Stimulated activated CD4-positive, alpha-beta T cell treated with anti-CD3 and anti-CD28 coated beads, TNF-alpha, amount 100 ng/mL, for 4 hours (primary cell): Measurements from ENCODE around the gene AQP6.
"Not testable (repeated sequence)": the region's sequence is repeated elsewhere in the genome, so short reads cannot be mapped to it uniquely, and the experiment has no call there.

Experiments used
- DNase-seq, 3 experiments: peaks; one replicate each; pipeline ENCODE4 v3.0.0-alpha.2; 2020; ENCODE audit warnings: low read depth in 3 of 3

AQP6 gene

DNA sequence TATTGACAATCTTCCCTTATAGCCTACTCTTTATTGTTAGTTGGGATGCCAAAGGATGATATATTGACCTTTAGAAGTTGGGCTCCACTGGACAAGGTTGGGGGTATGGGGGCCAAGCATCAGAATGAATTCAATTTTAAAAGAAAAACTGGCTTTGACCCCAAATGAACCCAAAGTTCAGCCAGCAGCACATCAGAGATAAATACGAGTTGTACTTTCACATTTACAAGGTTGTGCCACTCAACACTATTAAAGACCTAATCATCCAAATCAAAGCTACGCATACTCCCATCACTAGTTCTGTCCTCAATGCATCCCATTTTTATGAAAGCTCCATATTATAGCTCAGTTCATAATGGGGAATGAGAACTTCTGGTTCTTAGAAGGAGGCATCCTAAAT is 16.7 kb downstream of the AQP6 start:
- not testable (repeated sequence) for DNase-seq

DNA sequence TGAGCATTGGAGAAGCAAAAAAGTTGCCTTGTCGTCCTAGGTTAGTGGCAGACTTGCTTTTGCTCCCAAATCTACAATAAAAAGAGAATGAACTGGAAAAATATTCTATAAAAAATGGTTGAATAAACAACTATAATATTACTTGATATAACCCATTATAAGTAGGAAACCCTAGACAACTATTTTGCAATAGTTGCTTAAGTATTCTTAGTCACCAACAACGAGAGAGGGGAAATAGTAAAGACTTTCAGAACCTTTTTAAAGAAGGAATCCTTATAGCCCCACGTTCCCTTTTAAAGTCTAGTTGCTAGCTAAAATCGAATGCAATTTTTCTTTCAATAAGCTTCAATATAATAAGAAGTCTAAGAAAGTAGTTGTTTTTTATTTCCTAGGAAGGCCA is 17.5 kb downstream of the AQP6 start:
- DNase-seq, result no peak

DNA sequence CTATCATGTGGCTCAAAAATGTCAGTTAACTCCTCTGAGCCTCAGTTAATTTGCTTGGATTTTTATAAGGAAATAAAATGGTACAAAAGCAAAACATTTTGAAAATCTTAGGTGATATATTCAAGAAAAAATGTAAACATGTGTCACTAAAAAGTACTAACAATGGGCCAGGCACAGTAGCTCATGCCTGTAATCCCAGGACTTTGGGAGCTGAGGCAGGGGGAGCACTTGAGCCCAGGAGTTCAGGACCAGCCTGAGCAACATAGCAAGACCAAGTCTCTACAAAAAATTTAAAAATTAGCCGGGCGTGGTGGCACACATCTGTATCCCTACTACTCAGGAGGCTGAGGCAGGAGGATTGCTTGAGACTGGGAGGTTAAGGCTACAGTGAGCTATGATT is 25.7 kb downstream of the AQP6 start:
- no peak for DNase-seq

DNA sequence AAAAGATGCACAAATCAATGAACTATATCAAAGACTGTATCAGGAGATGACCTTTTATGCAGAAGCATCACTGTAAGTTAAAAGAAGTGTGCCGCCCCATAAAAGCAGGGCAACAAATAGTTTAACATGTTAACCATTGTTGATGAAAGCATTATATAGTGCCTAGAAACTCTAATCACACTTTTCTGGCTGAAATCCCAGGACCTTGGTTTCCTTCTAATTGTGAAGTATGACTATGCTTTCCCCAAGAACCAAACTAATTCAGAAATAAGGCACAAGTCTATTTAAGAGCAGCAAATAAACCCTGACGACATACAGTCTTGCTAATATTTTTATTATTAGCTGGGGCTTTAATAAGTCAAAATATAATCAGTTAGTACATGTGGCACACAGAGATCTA is 30.8 kb downstream of the AQP6 start:
- no peak for DNase-seq

DNA sequence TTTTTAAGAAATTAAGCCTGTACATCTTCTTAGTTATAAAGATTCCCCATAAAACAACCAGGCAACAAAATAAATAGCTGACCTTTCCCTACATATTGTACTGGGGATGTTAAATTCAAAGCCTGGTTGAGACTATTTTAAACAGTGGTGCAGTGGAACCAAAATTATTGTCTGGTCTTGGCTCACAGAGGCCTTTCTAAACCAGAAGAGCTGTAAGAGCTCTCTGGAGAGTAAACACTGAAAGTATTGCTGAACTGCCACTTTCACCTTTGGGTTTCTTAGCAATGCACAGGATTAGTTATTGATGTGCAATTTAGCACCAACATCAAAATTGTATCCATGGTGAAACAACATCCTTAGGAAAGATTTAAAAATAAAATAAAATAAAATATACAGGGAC is 31.9 kb downstream of the AQP6 start:
- no peak for DNase-seq

DNA sequence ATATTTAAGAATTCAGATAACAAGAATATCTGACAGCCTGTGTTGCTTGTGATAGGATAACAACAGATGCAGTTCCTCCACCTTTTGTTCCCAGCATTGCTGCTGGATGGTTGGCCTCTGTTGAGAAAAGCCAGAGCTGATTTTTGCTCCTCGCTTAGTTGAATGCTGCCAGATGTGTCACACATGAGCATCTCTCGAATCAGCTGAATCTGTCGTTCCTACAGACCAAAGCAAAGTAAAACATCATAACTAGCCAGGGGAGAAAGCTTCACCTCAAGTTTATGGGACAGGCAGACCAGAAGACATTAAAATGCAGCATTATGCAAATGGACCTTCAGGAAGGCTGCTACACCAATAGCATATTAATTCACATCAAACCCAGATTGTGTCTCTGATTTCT is 32.4 kb downstream of the AQP6 start:
- DNase-seq, result no peak

DNA sequence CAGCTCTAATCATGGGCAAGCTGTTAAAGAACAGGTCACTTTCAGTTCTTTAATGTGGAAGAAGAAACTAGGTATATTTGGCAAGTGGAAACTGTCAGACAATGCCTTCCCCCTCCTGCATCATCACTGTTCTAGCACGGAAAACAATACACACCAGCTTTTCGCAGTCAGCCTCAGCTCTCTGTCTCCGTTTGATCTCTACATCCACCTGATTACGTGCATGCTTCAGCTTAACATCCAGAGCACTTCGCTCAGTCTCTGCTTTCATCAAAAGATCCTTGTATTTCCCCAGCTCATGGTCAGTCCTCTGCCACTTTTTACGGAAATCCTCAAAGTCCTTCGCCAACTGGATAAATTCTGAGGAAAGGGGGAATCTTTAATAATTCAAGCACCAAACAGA is 33.5 kb downstream of the AQP6 start:
- DNase-seq, result no peak

DNA sequence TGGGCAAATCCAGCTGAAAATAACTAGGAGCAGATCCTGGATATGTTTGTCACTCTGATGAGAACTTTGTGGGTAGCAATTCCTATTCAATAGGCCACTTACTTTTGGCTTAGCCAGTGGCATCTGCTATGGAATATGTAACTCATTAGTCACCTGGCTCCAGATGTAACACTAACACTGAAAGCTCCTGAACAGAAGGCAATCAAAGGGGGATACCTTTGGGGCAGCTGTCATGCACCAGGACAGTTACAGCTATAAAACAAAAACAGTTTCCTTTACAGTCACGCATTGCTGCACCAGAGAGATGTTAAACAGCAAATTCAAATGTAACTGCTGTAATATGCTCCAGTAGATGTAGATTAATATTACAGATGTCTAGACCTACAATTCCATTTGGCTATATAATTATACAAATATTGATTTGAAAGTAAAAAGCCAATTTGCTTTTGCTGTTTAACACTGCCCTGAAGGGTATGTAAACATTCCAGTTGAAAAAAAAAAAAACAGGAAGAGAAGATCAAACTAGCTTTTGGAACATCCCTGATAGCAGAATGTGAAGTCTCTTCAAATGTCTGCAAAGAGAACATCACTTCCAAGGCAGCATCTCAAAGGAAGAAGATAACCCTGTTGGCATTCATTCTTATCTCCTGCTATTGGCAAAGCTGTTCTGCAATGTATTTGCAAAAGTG is 34.2 kb downstream of the AQP6 start:
- DNase-seq, result no peak

DNA sequence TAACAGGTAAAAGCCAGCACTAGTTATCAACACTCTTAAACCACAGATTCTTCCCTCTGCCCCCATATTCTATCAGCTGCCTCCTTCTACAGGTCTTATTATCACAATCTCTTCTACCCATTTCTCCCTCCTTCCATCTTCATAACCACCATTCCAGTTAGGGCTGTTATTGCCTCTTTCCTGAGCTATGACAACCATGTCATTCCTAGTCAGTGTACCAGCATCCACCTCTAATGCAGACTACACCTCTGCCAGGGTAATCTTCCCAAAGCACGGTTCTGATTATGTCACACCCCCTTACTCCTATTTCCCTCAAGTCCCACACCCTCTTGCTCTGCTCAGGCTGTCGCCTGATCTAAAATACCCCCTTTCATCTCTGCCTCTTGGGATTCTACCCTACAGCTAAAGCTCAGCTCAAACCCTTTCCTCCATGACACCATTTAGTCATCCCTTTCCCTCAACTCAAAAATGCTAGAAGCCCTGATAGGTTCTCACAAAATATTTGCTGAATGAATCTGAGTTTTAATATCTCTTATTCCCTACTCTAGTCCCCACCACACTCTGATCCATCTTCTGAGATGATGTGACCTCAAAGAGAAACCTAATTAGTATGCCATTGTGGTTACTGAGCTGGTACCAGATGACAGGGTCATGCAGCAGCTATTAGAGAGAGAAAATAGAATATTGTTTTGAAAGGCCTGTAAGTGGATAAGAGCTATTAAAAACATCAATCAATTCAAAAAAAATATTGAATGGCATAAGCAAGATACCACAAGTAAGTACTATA is 40.8 kb downstream of the AQP6 start:
- DNase-seq, result no peak

DNA sequence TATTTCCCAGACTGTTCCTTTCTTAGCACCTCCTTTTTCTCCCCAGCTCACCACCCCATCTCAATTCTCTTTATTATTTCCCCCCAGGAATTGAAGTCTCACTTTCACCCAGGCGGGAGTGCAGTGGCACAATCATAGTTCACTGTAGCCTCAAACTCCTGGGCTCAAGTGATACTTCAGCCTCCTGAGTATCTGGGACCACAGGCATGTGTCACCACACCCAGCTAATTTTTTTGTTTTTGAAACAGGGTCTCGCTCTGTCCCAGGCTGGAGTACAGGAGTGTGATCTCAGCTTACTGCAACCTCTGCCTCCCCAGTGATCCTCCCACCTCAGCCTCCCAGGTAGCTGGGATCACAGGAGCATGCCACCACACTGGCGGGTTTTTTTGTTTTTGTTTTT is 41.6 kb downstream of the AQP6 start:
- no peak for DNase-seq

DNA sequence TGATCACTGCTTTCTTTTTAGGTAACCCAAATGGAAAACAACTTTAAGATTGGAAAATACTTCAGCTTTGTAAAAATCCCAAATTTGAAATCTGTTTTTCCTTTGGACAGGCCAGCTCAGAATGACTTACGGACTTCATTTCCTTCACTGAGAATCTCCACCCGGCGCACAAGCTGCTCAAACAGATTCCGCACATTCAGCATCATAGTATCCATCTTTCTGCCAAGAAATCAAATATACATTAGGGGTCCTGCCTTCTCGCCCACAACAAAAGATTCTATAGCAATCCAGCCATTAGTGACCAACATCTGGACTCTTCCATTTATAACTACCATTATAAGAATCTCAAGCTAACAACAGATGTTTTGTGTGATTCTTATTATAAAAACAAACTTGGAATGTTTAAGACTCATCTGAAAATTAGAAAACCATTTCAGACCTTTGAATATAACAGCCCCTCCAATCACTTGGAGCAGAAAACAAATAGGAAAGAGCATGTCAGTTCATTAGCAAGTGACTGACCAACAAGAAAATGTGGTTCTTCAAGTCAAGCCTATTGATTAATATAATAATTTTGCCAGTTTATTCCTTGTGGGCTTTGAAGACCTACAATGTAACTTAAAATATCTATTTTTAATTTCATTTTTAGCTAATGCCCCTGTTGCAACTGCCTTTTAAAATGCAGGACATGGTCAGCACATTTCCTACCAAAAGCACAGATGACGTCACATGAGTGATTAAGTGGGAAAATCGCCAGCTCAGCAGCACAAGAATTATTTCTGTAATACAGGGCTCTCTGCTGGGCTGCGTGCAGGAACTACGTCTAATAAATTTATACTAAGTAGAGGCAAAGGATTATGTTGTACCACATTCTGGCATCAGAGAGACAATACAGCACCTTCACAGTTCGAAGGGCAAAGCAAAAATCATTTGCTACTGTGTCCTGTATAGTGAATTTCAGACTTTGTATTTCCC is 44.0 kb downstream of the AQP6 start:
- no peak for DNase-seq

DNA sequence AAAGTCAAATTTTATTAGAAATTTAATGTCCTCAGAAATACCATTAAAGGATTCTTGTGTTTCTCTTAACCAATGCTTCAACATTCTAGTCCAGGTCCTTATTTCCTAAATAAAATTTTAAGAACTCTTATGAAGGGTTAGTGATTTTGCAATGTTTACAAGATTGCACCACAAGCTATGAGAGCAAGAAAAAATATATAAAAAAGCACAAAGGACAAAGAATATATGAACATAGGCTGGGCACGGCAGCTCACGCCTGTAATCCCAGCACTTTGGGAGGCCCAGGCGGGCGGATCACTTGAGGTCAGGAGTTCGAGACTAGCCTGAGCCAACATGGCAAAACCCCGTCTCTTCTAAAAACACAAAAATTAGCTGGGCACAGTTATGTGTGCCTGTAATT is 44.9 kb downstream of the AQP6 start:
- no peak for DNase-seq

DNA sequence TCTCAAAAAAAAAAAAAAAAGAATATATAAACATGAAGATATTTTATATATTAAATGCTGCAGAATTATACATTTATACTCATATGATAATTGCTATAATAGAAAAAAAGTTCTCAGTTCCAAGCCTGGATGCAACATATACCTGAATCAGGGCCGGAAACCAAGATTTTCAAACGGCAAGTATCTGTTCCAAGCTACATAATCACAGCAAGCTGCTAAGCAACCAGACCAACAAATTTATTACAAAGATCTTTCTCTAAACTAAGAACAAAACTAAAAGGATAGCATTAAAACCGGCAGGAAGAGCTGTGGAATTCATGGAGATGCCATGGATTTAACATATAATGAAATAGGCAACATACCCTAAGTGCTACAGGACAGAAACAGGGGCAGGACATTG is 45.4 kb downstream of the AQP6 start:
- no peak for DNase-seq

DNA sequence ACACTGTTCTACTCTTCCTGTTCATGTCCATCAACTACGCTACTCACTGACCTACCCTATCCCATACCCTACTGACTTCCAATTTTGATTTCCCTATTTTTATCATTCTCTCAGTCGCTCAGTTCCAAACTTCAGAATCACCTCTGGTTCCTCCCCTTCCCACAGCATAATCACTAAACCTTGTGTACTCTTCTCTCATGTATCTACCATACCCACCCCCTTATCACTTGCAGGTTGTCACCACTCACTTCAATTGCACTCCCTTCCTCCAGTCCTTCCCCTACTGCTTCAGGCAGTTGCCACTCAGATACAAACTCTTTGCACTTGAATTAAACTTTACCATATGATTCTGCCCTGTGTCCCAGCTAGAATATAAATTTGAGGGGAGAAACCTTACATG is 46.2 kb downstream of the AQP6 start:
- DNase-seq, result no peak

DNA sequence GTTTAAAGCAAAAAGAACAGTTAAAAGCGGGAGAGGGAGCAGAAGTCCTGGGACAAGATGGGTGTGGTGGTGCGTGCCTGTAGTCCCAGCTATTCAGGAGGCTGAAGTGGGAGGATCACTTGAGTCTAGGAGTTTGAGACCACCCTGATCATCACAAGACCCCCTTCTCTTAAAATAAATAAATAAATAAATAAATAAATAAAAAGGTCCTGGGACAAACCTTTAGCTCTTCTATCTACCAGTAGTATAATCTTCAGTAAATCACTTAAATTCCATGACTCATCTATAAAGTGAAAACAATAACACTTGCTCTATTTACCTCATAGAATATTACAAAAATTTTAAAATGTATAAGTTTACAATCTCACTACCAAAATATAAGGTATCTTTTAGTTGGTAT is 46.8 kb downstream of the AQP6 start:
- DNase-seq, result no peak

DNA sequence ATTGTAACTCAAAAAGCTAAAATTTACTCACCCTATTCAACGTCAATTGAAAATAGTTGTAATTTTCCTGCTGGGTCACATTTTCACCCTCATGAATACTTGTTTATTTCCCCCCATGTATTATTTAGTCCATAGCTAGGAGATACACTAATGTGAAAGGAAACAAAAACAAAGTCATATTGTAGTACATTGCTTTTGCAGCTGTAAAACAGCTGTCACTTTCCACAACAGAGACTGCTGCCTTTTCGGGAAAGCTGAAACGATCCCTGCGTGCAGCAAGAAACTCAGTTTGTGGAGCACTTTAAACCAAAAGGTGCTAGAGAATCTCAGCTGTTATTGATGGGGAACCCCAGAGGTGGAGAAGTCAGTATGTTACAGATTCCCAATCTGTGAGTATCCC is 48.3 kb downstream of the AQP6 start:
- no peak for DNase-seq

DNA sequence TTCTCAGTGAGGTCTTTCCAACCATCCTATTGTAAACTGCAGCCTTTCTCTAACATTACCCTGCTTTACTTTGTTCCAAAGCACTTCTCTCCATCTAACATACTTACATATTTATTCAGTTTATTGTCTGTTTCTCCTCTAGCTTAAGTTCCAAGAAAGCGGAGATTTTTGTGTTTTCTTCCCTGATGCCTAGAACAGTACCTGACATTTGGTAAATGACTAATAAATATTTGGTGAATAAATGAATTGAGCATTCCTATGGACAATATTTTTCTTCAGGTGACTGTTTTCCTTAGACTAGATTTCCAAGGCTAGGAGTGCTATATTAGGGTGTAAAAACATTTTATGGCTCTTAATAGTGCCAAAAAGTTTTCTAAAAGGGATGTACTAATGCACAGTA is 50.2 kb downstream of the AQP6 start:
- no peak for DNase-seq

DNA sequence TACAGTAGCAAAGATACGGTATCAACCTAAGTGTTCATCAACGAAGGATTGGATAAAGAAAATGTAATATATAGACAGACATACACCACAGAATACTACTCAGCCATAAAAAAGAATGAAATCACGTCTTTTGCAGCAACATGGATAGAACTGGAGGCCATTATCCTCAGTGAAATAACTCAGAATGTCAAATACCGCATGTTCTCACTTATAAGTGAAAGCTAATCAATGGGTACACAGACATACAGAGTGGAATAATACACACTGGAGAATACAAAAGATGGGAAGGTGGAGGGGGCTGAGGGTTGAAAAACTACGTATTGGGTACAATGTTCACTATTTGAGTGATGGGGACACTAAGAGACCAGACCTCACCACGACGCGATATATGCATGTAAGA is 51.5 kb downstream of the AQP6 start:
- no peak for DNase-seq

DNA sequence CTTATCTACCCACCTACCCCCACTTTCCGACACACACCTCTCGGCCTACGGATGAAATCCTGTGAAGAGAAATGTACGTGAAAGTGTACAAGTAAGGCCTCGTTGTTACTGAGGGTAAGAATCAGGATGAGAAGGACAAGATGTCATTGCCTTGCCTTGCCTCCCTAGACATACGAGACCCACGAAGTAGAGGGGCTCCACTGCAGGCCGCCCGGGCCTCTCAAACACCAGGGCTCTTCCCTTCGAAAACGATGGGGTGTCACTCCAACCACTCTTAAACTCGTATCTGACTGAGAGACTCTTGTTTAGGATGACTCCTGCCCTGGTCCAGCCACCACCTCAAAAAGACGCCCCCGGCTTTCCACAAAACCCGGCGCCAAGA is 52.0 kb downstream of the AQP6 start:
- DNase-seq, result no peak

DNA sequence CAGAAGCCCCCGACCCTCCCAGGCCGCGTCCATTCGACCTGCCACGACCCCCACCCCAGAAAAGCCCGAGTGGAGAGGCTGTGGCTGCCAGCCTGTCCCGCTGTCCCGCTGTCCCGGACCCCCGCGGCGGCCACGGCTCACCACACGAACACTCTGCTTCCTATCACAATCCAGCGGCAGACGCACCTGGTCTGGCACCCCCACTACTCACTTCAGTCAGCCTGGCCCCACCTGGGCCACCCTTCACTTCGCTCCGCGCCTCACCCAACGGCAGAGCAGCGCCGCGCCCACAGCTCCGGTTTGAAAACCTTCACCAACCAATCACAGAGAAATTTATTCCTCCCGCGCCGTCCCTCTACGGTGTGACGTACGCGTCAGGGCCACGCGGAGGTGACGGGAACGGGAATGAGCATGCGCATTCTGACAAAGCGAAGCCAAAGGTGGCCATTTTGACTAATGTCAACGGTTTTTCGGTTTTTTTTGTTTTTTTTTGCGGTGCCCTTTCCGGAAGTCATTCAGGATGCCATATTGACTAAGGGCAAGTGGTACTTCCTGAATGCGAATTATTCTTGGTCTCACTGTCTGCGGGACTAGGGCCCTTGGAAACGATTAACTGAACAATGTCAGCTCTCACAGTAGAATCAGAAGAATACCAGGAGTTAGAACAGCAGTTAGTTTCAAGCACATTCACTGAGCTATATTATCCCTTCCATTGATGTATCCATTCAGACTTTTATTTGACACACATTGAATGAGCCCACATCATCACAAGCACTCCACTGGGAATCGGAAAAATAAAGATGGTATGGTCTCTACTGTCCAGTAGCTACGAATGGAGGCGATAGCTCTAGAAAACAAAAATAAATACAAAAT is 52.7 kb downstream of the AQP6 start, which contains the start of gene RACGAP1:
RACGAP1 (minus strand) TSS at position 308 of the 873 bp plus-strand sequence. CDS start 8,779 bp downstream, outside the sequence.
- peak; percentile 73 to 94 (median 91) for DNase-seq

DNA sequence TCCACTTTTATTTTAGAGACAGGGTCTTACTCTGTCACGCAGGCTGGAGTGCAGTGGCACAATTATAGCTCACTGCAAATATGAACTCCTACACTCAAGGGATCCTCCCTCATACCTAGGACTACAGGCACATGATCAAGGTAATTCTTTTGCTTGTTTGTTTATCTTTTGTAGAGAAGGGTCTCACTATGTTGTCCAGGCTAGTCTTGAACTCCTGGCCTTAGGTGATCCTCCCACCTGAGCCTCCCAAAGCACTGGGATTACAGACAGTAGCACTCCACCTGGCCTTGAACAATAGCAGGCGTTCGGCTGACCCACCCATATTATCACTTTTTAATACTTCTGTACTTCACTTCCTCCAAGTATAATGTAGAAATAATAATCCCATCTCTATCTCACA is 53.9 kb downstream of the AQP6 start:
- no peak for DNase-seq
